Hematopoietic multipotent progenitor cell treated with erythropoietin and hydrocortisone succinate and interleukin-3 and kit ligand, for 4 days (in vitro differentiated cells): ENCODE measurements around the gene TNFRSF17.
A peak's percentile ranks its signal among the peaks of the same experiment; 100 is the strongest.

Source experiments
- DNase-seq: peaks from one replicate; pipeline ENCODE4 v3.0.0-alpha.2; 2015

The TNFRSF17 gene

GRCh38 chr16:11972128-11972527 lies 7.1 kb downstream of the TNFRSF17 start:
- DNase-seq: peak; percentile 61

- no peak for DNase-seq
These were observed 8.1 kb downstream of the TNFRSF17 start for GRCh38 chr16:11973070-11973469.

- peak; percentile 13 for DNase-seq
These were observed 11.9 kb downstream of the TNFRSF17 start for GRCh38 chr16:11976850-11977375.

- no peak for DNase-seq
These were observed 12.5 kb downstream of the TNFRSF17 start for GRCh38 chr16:11977376-11978041.

- no peak for DNase-seq
These were observed 13.1 kb downstream of the TNFRSF17 start for GRCh38 chr16:11978080-11978479.

GRCh38 chr16:11979013-11979672 lies 14.1 kb downstream of the TNFRSF17 start:
- DNase-seq: no peak

GRCh38 chr16:11980136-11980844 lies 15.3 kb downstream of the TNFRSF17 start:
- peak; percentile 53 for DNase-seq

- DNase-seq: no peak
These were observed 20.2 kb downstream of the TNFRSF17 start for GRCh38 chr16:11985250-11985649.

- DNase-seq: no peak
These were observed 21.6 kb downstream of the TNFRSF17 start for GRCh38 chr16:11986521-11987057.

- DNase-seq: no peak
These were observed 23.4 kb downstream of the TNFRSF17 start for GRCh38 chr16:11988258-11988978.

GRCh38 chr16:11990702-11991390 lies 25.8 kb downstream of the TNFRSF17 start:
- DNase-seq: no peak

- peak; percentile 42 for DNase-seq
These were observed 27.1 kb downstream of the TNFRSF17 start for GRCh38 chr16:11992008-11992584.

- DNase-seq: no peak
These were observed 27.8 kb downstream of the TNFRSF17 start for GRCh38 chr16:11992586-11993524.

GRCh38 chr16:11994143-11995119 lies 29.4 kb downstream of the TNFRSF17 start:
- peak; percentile 69 for DNase-seq

- no peak for DNase-seq
These were observed 31.7 kb downstream of the TNFRSF17 start for GRCh38 chr16:11996433-11997330.

GRCh38 chr16:12000032-12000431 lies 35.0 kb downstream of the TNFRSF17 start:
- no peak for DNase-seq

- peak; percentile 54 for DNase-seq
These were observed 37.5 kb downstream of the TNFRSF17 start for GRCh38 chr16:12002447-12003006.

GRCh38 chr16:12006637-12007036 lies 41.6 kb downstream of the TNFRSF17 start:
- DNase-seq: no peak
